GM12865 (cell line): Measurements from ENCODE around the gene PHLDB2.

Experiments
- DNase-seq: peaks from one replicate; pipeline ENCODE4 v3.0.0; 2010; ENCODE audit warnings: low read depth
- H3K4me3 ChIP-seq: 2 replicates; pipeline ENCODE4 v1.5.1; 2011; ENCODE audit warnings: mild to moderate bottlenecking, low read depth, low read length, control low read depth
- TF ChIP-seq, protein P1 (sequence below): IDR thresholded peaks from 2 replicates; pipeline ENCODE4 v1.5.1; 2011; ENCODE audit warnings: low read length, control low read depth, low read depth, inconsistent platforms; ENCODE audit not compliant: insufficient read depth; ENCODE audit errors: missing control alignments

The PHLDB2 gene

DNA sequence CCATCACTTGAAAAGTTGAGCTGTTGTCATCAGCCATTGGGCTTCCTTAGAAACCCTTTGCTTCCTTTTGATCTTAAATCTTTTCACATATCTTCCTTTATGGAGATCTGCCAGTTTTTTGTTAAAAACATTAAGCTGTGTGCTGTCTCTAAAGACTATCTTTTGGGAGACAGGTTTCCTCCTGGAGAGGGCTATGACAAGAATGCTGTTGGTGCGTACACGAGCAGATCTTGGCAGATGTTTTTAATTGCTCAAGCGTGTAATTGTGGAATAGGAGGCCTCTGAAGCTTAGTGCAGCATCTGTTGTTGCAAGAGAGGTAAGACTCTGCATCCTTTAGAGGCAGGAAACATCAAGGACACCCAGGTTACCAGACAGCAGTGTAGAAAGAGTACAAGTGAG lies 56.8 kb downstream of the PHLDB2 start:
- DNase-seq = no peak
- H3K4me3 ChIP-seq = no peak overlapping the region
- TF ChIP-seq, protein P1, sequence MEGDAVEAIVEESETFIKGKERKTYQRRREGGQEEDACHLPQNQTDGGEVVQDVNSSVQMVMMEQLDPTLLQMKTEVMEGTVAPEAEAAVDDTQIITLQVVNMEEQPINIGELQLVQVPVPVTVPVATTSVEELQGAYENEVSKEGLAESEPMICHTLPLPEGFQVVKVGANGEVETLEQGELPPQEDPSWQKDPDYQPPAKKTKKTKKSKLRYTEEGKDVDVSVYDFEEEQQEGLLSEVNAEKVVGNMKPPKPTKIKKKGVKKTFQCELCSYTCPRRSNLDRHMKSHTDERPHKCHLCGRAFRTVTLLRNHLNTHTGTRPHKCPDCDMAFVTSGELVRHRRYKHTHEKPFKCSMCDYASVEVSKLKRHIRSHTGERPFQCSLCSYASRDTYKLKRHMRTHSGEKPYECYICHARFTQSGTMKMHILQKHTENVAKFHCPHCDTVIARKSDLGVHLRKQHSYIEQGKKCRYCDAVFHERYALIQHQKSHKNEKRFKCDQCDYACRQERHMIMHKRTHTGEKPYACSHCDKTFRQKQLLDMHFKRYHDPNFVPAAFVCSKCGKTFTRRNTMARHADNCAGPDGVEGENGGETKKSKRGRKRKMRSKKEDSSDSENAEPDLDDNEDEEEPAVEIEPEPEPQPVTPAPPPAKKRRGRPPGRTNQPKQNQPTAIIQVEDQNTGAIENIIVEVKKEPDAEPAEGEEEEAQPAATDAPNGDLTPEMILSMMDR = no peak

DNA sequence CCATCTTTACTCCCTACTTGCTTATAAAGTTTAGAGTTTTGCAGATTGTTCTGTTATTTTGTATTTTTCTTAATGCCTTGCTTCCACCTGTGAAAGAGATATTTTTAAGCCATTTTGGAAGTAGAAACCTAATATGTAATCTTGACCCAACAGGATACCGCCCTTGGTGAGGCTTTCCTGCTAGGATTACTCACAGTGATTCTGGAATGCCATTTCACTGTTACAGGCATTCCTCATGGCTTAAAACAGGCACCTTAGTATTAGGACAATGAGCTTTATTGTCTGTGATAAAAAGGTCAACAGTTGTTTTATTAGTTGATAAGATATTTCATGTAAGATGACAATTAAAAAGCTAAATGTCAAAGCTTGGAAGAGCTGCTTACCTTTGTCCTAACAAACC lies 58.2 kb downstream of the PHLDB2 start:
- TF ChIP-seq, protein P1 = no peak
- no peak overlapping the region for H3K4me3 ChIP-seq
- no peak for DNase-seq

- TF ChIP-seq, protein P1 = no peak
- H3K4me3 ChIP-seq = no peak overlapping the region
- no peak for DNase-seq
Measured at GRCh38 chr3:111919370-111920065, 60.5 kb downstream of the PHLDB2 start.

DNA sequence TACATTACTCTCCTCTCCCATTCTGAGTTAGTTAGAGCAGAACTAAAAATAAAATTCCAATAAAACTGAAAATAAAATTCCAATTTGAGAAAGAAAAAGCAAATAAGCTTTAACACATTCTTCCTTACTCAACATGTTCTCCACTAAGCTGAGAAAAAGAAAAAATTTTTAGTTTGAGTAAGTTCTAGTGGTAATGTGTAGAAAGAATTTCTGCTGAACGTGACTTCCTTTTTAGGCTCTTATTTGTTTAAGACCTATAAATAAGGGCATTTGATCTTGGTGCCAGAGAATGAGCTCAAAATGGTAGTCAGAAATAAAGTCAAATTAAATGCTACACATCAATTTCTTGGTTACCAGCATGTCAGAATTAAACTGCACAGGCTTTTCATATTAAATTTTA lies 62.1 kb downstream of the PHLDB2 start:
- no peak for DNase-seq
- no peak overlapping the region for H3K4me3 ChIP-seq
- TF ChIP-seq, protein P1 = no peak

GRCh38 chr3:111923095-111923771 lies 64.2 kb downstream of the PHLDB2 start:
- no peak for DNase-seq
- H3K4me3 ChIP-seq = no peak overlapping the region
- TF ChIP-seq, protein P1 = no peak

GRCh38 chr3:111923806-111924205 lies 64.7 kb downstream of the PHLDB2 start:
- no peak overlapping the region for H3K4me3 ChIP-seq
- no peak for DNase-seq
- TF ChIP-seq, protein P1 = no peak
